AG09309 (cell line): ENCODE data around the gene LMOD1.
"Not testable (repeated sequence)": the region's sequence is repeated elsewhere in the genome, so short reads cannot be mapped to it uniquely, and the experiment has no call there.

ENCODE experiments used
- DNase-seq: peaks from one replicate; pipeline ENCODE4 v3.0.0-alpha.2; 2010; ENCODE audit warnings: low read depth
- H3K4me3 ChIP-seq: 2 replicates; pipeline ENCODE4 v1.5.1; 2011; ENCODE audit warnings: mild to moderate bottlenecking, low read depth, low read length, moderate library complexity; ENCODE audit not compliant: control insufficient read depth
- CTCF ChIP-seq: IDR thresholded peaks from 2 replicates; pipeline ENCODE4 v1.5.1; 2011; ENCODE audit warnings: mild to moderate bottlenecking, low read depth, low read length, inconsistent platforms; ENCODE audit not compliant: insufficient read depth, control insufficient read depth; ENCODE audit errors: missing control alignments

LMOD1 gene

DNA sequence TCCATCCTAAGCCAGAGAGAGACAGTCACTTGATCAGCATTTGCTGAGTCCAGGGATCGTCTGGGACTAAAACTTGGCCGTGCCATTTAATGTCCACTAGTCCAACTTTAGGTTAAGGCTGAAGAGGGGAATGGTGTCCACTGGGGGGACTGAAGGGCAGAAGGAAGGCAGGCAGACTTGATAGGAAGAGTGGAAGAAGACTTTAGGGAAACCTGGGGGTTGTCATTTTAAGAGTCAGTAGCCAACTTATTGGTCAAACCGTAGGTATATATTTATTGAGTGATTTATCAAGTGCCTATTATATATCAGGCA, 1.3 kb upstream of the LMOD1 start:
- no peak for DNase-seq
- H3K4me3 ChIP-seq: no peak overlapping the region

GRCh38 chr1:201945863-201946223, 505 bp downstream of the LMOD1 start:
- DNase-seq: no peak
- H3K4me3 ChIP-seq: peak overlapping the region; percentile 70
- no peak for TF ChIP-seq CTCF

More for the DNA sequence above, 1.3 kb upstream of the LMOD1 start:
- no peak for TF ChIP-seq CTCF

DNA sequence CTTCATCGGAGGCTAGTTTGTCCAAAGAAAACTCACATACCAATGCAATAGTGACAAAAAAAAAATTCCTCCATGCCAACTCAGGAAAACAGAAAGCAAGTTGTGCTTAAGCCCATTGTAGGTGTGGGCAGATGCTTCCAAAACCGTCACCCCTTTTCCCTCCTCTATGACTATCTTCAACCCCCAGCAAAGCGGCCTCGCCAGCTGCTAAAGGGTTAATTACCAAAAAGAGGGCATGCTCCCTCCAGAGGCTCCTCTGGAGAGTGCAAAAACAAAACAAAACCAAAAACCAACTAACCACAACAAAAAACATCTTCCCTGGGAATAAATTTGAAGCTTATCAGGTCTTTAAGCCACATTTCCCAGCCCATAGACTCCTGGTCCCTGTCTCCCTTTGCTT, 1.2 kb downstream of the LMOD1 start:
- H3K4me3 ChIP-seq: peak overlapping the region; percentile 70
- DNase-seq: no peak
- peak; percentile 58 for TF ChIP-seq CTCF

DNA sequence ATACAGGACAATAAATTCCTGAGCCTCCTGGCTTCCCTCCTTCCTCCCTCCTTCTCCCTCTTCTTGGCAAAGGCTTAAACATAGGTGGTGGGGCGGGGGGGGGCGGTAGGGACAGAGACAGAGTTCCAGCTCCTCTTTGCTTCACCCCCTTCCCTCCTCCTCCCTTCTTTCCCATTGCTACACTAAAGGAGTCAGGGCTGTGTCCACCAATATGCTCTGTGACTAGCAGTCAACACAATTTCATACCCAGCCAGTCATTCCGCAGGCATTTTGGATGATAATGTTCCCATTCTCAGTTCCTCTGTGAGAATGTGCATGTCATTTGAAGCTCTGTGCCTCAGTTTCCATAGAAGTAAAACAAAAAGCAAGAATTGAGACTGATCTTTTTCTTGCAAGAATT, 1.7 kb downstream of the LMOD1 start:
- no peak for DNase-seq
- peak overlapping the region; percentile 17 for H3K4me3 ChIP-seq
- no peak for TF ChIP-seq CTCF

GRCh38 chr1:201944002-201944401, 2.3 kb downstream of the LMOD1 start:
- DNase-seq: no peak
- no peak for TF ChIP-seq CTCF
- H3K4me3 ChIP-seq: no peak overlapping the region

- no peak for DNase-seq
- no peak for TF ChIP-seq CTCF
- H3K4me3 ChIP-seq: no peak overlapping the region
Observed at GRCh38 chr1:201942129-201942495, 4.2 kb downstream of the LMOD1 start.

GRCh38 chr1:201941420-201942128, 4.8 kb downstream of the LMOD1 start:
- no peak for DNase-seq
- TF ChIP-seq CTCF: no peak
- H3K4me3 ChIP-seq: no peak overlapping the region

- not testable (repeated sequence) for H3K4me3 ChIP-seq, DNase-seq
Observed at GRCh38 chr1:201940316-201940715, 6.0 kb downstream of the LMOD1 start.
